CD14-positive monocyte (primary cell): ENCODE data around the gene LIN28B. TPM values are rescaled to one million over a fixed set of nuclear protein-coding genes. Genes with fewer than 3 reads are reported as not detected.

Source experiments
- DNase-seq, 3 donors: peaks; one replicate each; pipeline ENCODE4 v3.0.0-alpha.2; 2011 to 2022
- H2AFZ ChIP-seq: 2 replicates; pipeline ENCODE4 v1.6.0; 2012; ENCODE audit warnings: mild to moderate bottlenecking, low read depth, low read length, inconsistent platforms; ENCODE audit not compliant: insufficient read depth, poor library complexity, severe bottlenecking
- H3K27ac ChIP-seq, 2 donors: 1 replicate in 1 of 2; 2 replicates in 1 of 2; pipeline ENCODE4 v1.5.1; 2012 to 2013; ENCODE audit warnings: low read length in 2 of 2, control low read depth in 1 of 2, inconsistent platforms in 1 of 2, low read depth in 1 of 2, mild to moderate bottlenecking in 1 of 2
- H3K27me3 ChIP-seq, 2 donors: one replicate each; pipeline versions ENCODE4 v1.6.0 to v1.6.1; 2011 to 2013; ENCODE audit warnings: low read length in 2 of 2; ENCODE audit not compliant: control insufficient read depth in 2 of 2, insufficient read depth in 2 of 2
- H3K36me3 ChIP-seq, 2 donors: replicated peaks in 1 of 2; 1 replicate in 1 of 2; 2 replicates in 1 of 2; pipeline versions ENCODE4 v1.5.1 to v1.6.1; 2012 to 2013; ENCODE audit warnings: low read length in 2 of 2, control low read depth in 1 of 2, inconsistent platforms in 1 of 2, mild to moderate bottlenecking in 1 of 2; ENCODE audit not compliant: insufficient read depth in 2 of 2, control insufficient read depth in 1 of 2
- H3K4me1 ChIP-seq, 2 donors: 1 replicate in 1 of 2; 2 replicates in 1 of 2; pipeline versions ENCODE4 v1.5.1 to v1.6.1; 2012 to 2013; ENCODE audit warnings: low read length in 2 of 2, control low read depth in 1 of 2, inconsistent platforms in 1 of 2, mild to moderate bottlenecking in 1 of 2, moderate library complexity in 1 of 2; ENCODE audit not compliant: insufficient read depth in 2 of 2, control insufficient read depth in 1 of 2
- H3K4me2 ChIP-seq: replicated peaks from 2 replicates; pipeline ENCODE3; 2012; ENCODE audit warnings: low read length, moderate library complexity, mild to moderate bottlenecking; ENCODE audit not compliant: poor library complexity, severe bottlenecking; ENCODE audit errors: extremely low read depth
- H3K4me3 ChIP-seq, 3 experiments: fragments of 200-600 bp in 1 of 3; sonication (generic) in 1 of 3; replicated peaks in 1 of 3; 1 replicate in 2 of 3; 2 replicates in 1 of 3; pipeline ENCODE4 v1.5.1; 2011 to 2013; ENCODE audit warnings: low read length in 3 of 3, mild to moderate bottlenecking in 3 of 3, control low read depth in 2 of 3, low read depth in 2 of 3, inconsistent platforms in 1 of 3, moderate library complexity in 1 of 3
- H3K79me2 ChIP-seq: 2 replicates; pipeline ENCODE4 v1.6.0; 2012; ENCODE audit warnings: mild to moderate bottlenecking, control low read depth, inconsistent platforms, low read length, moderate library complexity; ENCODE audit not compliant: insufficient read depth
- H3K9ac ChIP-seq: 2 replicates; pipeline ENCODE4 v1.6.0; 2017; ENCODE audit warnings: low read length, mild to moderate bottlenecking; ENCODE audit not compliant: insufficient read depth, poor library complexity, severe bottlenecking
- H3K9me3 ChIP-seq, 2 donors: replicated peaks in 1 of 2; 1 replicate in 1 of 2; 2 replicates in 1 of 2; pipeline versions ENCODE4 v1.5.1 to v1.6.1; 2012 to 2013; ENCODE audit warnings: low read length in 2 of 2, control low read depth in 1 of 2; ENCODE audit not compliant: control insufficient read depth in 1 of 2, insufficient read depth in 1 of 2
- H4K20me1 ChIP-seq: 2 replicates; pipeline ENCODE4 v1.6.0; 2012; ENCODE audit warnings: mild to moderate bottlenecking, low read length, control low read depth, moderate library complexity; ENCODE audit not compliant: insufficient read depth
- H3K27ac Mint-ChIP-seq, 7 donors: one replicate each; pipeline ENCODE4 v1.8.0; 2020; ENCODE audit warnings: mild to moderate bottlenecking in 7 of 7, mixed read lengths in 7 of 7, moderate library complexity in 6 of 7, inconsistent platforms in 2 of 7
- H3K27me3 Mint-ChIP-seq, 3 donors: one replicate each; pipeline ENCODE4 v1.8.0; 2021 to 2022; ENCODE audit warnings: low read depth in 3 of 3, mild to moderate bottlenecking in 3 of 3, mixed read lengths in 3 of 3, moderate library complexity in 3 of 3, inconsistent platforms in 1 of 3
- H3K36me3 Mint-ChIP-seq, 2 donors: one replicate each; pipeline ENCODE4 v1.8.0; 2020; ENCODE audit warnings: mixed read lengths in 2 of 2, inconsistent platforms in 1 of 2, mild to moderate bottlenecking in 1 of 2
- H3K4me1 Mint-ChIP-seq: one replicate; pipeline ENCODE4 v1.8.0; 2020; ENCODE audit warnings: mild to moderate bottlenecking, mixed read lengths
- H3K4me3 Mint-ChIP-seq, 2 donors: one replicate each; pipeline ENCODE4 v1.8.0; 2020; ENCODE audit warnings: mild to moderate bottlenecking in 2 of 2, mixed read lengths in 2 of 2, moderate library complexity in 1 of 2
- H3K9me3 Mint-ChIP-seq, 7 donors: one replicate each; pipeline ENCODE4 v1.8.0; 2020 to 2022; ENCODE audit warnings: mixed read lengths in 7 of 7, mild to moderate bottlenecking in 6 of 7, moderate library complexity in 6 of 7, inconsistent platforms in 2 of 7
- WGBS: methylation state at CpG from one replicate; pipeline ENCODE4 v1.1.5; 2013; ENCODE audit warnings: missing lambda C conversion rate; ENCODE audit not compliant: insufficient coverage; 5-methylcytosine and 5-hydroxymethylcytosine counted together
- intact Hi-C, 2 donors: fragments of 100-400 bp; cut with micrococcal nuclease; formaldehyde crosslinking; loops; one replicate each; pipeline versions ENCODE4 v1.15.0 to v1.15.1; 2023
- polyA plus RNA-seq, 3 donors: library from polyadenylated mRNA; depleted of rRNA in 1 of 3; unstranded in 2 of 3; stranded (reverse) in 1 of 3; fragments of 300-500 nt in 2 of 3; fragments of >200 nt in 1 of 3; fragmentation: Illumina TruSeq in 2 of 3; gene quantifications; 1 replicate in 2 of 3; 2 replicates in 1 of 3; pipeline ENCODE4 v1.2.3, GENCODE V29; 2012 to 2021
- TF ChIP-seq, protein P1 (sequence below): fragments of 200-600 bp; IDR thresholded peaks from one replicate; pipeline ENCODE4 v1.8.0; 2022; ENCODE audit warnings: antibody characterized with exemption, mild to moderate bottlenecking

The LIN28B gene
- polyA plus RNA-seq, 3 donors = not detected

DNA sequence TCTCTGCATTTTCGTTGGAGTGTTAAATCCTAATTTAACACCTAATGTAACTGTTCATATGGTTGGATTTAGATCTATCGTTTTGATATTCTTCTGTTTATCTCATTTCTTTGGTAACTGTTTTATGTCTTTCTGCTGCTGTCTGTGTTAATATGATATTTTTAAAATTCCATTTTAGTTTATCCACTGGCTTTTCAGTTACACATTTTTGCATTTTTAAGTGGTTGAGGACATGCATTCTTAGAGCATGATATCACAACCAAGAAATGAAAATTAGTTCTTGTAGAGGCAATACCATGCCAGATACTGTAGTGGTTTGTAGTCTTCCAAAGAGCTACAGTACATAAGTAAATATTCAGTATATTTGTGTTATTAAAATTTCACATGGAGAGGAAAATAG lies 58.6 kb downstream of the LIN28B start:
- H3K4me2 ChIP-seq = no peak overlapping the region
- no peaks in the 10 kb centered on the region for H4K20me1 ChIP-seq
- peaks cover 0 to 6% (median 0%) of the 10 kb centered on the region in 3 donors for H3K27me3 Mint-ChIP-seq
- peaks cover 0 to 2% (median 0%) of the 10 kb centered on the region in 7 donors for H3K9me3 Mint-ChIP-seq
- no peaks in the 10 kb centered on the region for H3K4me1 ChIP-seq
- no peak overlapping the region for H2AFZ ChIP-seq
- intact Hi-C loops = no loop called here
- no peak for DNase-seq
- no peaks in the 10 kb centered on the region for H3K27me3 ChIP-seq
- no peaks in the 10 kb centered on the region for H3K9me3 ChIP-seq
- H3K4me1 Mint-ChIP-seq = no peaks in the 10 kb centered on the region
- no peak overlapping the region for H3K4me3 Mint-ChIP-seq
- no peak overlapping the region for H3K27ac ChIP-seq
- no CpG with 5 or more reads among the region's 2 CpGs for WGBS
- H3K36me3 ChIP-seq = no peaks in the 10 kb centered on the region
- H3K79me2 ChIP-seq = no peaks in the 10 kb centered on the region
- TF ChIP-seq, protein P1, sequence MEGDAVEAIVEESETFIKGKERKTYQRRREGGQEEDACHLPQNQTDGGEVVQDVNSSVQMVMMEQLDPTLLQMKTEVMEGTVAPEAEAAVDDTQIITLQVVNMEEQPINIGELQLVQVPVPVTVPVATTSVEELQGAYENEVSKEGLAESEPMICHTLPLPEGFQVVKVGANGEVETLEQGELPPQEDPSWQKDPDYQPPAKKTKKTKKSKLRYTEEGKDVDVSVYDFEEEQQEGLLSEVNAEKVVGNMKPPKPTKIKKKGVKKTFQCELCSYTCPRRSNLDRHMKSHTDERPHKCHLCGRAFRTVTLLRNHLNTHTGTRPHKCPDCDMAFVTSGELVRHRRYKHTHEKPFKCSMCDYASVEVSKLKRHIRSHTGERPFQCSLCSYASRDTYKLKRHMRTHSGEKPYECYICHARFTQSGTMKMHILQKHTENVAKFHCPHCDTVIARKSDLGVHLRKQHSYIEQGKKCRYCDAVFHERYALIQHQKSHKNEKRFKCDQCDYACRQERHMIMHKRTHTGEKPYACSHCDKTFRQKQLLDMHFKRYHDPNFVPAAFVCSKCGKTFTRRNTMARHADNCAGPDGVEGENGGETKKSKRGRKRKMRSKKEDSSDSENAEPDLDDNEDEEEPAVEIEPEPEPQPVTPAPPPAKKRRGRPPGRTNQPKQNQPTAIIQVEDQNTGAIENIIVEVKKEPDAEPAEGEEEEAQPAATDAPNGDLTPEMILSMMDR = no peak
- no peaks in the 10 kb centered on the region for H3K36me3 Mint-ChIP-seq
- no peak overlapping the region for H3K9ac ChIP-seq
- H3K27ac Mint-ChIP-seq = no peak overlapping the region
- H3K4me3 ChIP-seq = no peak overlapping the region

DNA sequence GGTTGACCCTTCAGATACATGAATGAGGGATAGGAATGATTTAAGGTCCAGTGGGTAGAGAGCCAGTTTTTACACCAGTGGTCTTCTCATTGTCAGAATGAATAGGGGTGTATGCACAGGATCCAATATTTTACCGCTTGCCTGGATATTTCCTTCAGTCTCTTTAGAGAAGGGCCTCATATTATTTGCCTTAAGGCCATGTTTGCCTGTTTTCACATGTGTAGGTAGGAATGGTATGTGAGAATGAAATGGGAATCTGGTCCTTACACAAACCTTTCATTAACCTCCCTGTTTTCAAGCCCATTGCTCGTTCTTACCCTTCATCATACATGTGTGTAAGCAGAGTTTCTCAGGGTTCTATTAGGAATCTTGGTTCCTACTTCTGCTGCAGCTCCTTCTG lies 62.4 kb downstream of the LIN28B start:
- Mint-ChIP-seq H3K4me1 (no peaks in the 10 kb centered on the region), H3K4me3 (no peak overlapping the region)
- no peak overlapping the region for H2AFZ ChIP-seq

More for the DNA sequence above, 62.4 kb downstream of the LIN28B start:
- intact Hi-C loops = no loop called here
- H3K27me3 ChIP-seq = peaks cover 0 to 3% of the 10 kb centered on the region in 2 donors
- no peaks in the 10 kb centered on the region for H3K36me3 Mint-ChIP-seq
- no peaks in the 10 kb centered on the region for H4K20me1 ChIP-seq
- no CpG with 5 or more reads among the region's 2 CpGs for WGBS
- no peaks in the 10 kb centered on the region for H3K9me3 ChIP-seq
- no peak for DNase-seq
- no peaks in the 10 kb centered on the region for H3K79me2 ChIP-seq
- H3K4me1 ChIP-seq = no peaks in the 10 kb centered on the region
- H3K9me3 Mint-ChIP-seq = peaks cover 0 to 3% (median 0%) of the 10 kb centered on the region in 7 donors
- peaks cover 4 to 5% (median 5%) of the 10 kb centered on the region in 3 donors for H3K27me3 Mint-ChIP-seq
- TF ChIP-seq, protein P1 = no peak
- no peaks in the 10 kb centered on the region for H3K36me3 ChIP-seq
- no peak overlapping the region for H3K27ac Mint-ChIP-seq
- no peak overlapping the region for H3K9ac ChIP-seq
- H3K4me3 ChIP-seq = no peak overlapping the region
- H3K27ac ChIP-seq = no peak overlapping the region
- H3K4me2 ChIP-seq = no peak overlapping the region
